Suppressor macrophage treated with lipopolysaccharide for 4 hours (primary cell): ENCODE data around the gene ANKRD30B.
"Not testable (repeated sequence)": the region's sequence is repeated elsewhere in the genome, so short reads cannot be mapped to it uniquely, and the experiment has no call there.

Source experiments
- DNase-seq: peaks from one replicate; pipeline ENCODE4 v3.0.0-alpha.2; 2020

ANKRD30B gene

GRCh38 chr18:14747513-14748474, at the start of gene ANKRD30B:
Gene ANKRD30B (plus strand): TSS chr18:14748172. CDS start chr18:14748420, 248 bp downstream.
- no peak for DNase-seq

GRCh38 chr18:14701286-14702040, 46.5 kb upstream of the ANKRD30B start:
- not testable (repeated sequence) for DNase-seq

GRCh38 chr18:14709761-14710160, 38.2 kb upstream of the ANKRD30B start:
- DNase-seq = not testable (repeated sequence)

DNA sequence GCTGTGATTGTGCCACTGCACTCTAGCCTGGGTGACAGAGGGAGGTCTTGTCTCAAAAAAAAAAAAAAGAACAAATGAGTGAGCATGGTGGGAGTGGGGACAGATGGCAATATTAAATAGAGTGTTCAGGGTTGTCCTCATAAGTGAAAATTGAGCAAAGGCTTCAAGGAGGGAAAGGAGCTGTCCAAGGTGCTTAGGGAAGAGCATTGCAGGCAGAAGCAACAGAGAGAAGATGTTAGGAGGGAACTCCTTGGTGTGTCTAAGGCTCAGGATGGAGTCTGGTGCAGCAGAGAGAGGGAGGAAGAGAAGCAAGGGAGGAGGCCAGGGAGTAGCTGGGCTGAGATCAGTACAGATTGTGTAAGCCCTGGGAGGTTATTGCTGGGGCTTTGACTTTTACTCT, 26.4 kb upstream of the ANKRD30B start:
- DNase-seq = not testable (repeated sequence)

DNA sequence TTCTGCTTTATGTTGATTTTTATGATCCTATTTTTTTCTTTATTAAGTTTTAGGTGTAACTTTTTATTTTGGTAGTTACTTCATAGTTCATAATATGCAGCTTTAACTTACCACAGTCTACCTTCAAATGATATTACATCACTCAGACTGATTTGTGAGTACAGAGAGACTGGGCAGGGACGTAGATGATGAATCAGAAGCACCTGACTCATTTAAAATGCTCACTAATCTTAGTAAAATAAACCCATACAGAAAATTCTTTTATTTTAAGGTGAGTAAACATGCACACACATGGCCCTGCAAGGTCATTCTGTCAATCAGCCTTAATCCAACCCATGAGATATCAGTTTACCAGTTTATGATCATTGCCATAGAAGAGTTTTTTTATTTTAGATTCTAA, 8.9 kb upstream of the ANKRD30B start:
- not testable (repeated sequence) for DNase-seq

- DNase-seq = no peak
These were observed 1.1 kb upstream of the ANKRD30B start for GRCh38 chr18:14746897-14747296.

- DNase-seq = no peak
These were observed 524 bp downstream of the ANKRD30B start for GRCh38 chr18:14748496-14748895.

DNA sequence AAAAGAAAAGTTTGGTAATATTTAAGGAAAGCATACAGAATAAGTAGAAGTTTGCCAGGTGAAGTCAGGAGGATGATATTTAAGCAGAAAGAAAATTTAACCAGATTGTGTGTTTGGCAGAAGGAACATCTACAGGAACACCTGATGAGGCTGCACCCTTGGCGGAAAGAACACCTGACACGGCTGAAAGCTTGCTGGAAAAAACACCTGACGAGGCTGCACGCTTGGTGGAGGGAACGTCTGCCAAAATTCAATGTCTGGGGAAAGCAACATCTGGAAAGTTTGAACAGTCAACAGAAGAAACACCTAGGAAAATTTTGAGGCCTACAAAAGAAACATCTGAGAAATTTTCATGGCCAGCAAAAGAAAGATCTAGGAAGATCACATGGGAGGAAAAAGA, 15.6 kb downstream of the ANKRD30B start:
- not testable (repeated sequence) for DNase-seq

- no peak for DNase-seq
These were observed 19.5 kb downstream of the ANKRD30B start for GRCh38 chr18:14767474-14767873.

GRCh38 chr18:14768241-14768640, 20.3 kb downstream of the ANKRD30B start:
- DNase-seq = no peak

- no peak for DNase-seq
These were observed 21.4 kb downstream of the ANKRD30B start for GRCh38 chr18:14769381-14769780.

- DNase-seq = no peak
These were observed 28.8 kb downstream of the ANKRD30B start for GRCh38 chr18:14776801-14777200.

- no peak for DNase-seq
These were observed 33.7 kb downstream of the ANKRD30B start for GRCh38 chr18:14781671-14782070.

DNA sequence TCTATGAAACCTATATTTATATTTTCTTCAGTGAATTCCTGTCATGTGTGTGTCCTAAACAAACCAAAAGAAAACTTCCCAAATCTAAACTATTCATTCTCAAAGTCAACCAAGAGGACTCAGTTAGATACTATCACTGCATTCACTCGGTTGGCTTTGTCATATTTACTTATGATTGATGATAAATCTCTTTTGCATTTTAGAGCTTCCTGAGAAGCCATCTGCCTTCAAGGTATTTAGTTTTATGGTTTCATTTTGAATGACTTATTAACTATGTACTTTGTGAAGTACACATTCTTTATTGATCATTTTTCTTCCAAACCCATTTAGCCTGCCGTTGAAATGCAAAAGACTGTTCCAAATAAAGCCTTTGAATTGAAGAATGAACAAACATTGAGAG, 36.2 kb downstream of the ANKRD30B start:
- DNase-seq = no peak

DNA sequence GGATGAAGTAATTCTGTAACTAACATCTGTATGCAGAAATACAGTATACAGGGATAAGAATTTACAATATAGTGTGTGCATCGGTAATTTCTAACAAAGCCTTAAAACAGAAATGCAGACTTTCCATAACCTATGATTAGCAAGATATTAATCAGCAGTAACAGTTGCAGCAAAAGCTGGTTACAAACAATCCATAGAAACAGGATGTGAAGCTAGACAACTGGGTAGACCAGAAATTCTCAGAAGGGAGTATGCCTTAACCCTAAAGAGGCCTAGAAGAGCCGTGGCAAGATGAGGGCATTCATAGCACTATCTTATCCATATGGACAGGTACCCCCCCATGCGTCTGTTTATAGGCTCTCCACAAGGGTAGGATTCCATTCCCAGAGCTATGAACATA, 48.9 kb downstream of the ANKRD30B start:
- not testable (repeated sequence) for DNase-seq

DNA sequence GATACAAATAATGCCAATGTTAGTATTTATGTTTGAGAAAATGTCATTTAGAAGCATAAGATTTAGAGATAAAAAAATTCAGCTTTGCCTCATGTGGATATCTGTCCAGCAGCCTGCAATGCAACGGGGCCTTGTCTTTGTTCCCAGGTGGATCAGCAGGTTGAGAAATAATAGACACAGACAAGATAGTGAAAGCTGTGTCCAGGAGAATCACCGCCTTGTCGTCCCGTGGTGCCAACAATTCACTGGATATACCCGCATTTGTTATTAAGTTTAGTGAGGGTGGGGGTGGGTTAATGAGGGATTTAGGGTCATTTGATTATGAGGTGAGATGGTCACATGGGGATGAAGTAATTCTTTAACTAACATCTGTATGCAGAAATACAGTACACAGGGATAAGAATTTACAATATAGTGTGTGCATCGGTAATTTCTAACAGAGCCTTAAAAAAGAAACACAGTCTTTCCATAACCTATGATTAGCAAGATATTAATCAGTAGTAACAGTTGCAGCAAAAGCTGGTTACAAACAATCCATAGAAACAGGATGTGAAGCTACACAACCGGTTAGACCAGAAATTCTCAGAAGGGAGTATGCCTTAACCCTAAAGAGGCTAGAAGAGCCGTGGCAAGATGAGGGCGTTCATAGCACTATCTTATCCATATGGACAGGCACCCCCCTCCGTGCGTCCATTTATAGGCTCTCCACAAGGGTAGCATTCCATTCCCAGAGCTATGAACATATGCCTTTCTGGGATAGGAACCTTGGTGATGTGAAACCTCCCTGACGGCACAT, 50.2 kb downstream of the ANKRD30B start:
- DNase-seq = not testable (repeated sequence)

- not testable (repeated sequence) for DNase-seq
These were observed 63.1 kb downstream of the ANKRD30B start for GRCh38 chr18:14811081-14811480.

DNA sequence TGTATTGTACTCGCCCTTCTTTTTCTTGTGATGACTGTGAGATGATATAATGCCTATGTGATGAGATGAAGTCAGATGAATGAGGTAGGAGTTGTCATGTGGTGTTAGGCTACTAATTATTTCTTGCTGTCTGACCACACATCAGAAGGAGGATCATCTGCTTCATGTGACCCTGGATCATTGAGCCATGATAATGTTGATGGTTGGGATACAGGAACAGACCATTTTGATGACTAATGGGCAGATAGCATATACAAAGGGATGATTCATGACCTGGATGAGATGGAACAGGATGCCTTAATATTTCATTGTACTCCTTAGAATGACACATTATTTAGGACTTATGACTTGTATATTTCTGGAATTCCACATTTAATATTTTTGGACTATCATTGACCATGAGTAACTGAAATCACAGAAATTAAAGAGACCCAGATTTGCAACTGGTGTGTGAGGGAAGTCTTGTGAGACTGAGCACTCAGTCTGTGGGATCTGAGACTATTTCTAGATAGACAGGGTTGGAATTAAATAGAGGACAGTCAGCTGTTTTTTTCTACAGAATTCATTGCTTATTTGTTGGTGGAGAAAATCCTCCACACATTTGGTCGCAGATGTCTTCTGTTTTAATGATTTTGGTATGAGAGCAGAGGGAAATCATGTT, 79.1 kb downstream of the ANKRD30B start:
- DNase-seq = not testable (repeated sequence)

GRCh38 chr18:14841607-14842006, 93.6 kb downstream of the ANKRD30B start:
- DNase-seq = not testable (repeated sequence)

DNA sequence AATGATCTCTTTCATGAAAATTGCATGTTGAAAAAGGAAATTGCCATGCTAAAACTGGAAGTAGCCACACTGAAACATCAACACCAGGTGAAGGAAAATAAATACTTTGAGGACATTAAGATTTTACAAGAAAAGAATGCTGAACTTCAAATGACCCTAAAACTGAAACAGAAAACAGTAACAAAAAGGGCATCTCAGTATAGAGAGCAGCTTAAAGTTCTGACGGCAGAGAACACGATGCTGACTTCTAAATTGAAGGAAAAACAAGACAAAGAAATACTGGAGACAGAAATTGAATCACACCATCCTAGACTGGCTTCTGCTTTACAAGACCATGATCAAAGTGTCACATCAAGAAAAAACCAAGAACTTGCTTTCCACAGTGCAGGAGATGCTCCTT, 103.6 kb downstream of the ANKRD30B start:
- not testable (repeated sequence) for DNase-seq

DNA sequence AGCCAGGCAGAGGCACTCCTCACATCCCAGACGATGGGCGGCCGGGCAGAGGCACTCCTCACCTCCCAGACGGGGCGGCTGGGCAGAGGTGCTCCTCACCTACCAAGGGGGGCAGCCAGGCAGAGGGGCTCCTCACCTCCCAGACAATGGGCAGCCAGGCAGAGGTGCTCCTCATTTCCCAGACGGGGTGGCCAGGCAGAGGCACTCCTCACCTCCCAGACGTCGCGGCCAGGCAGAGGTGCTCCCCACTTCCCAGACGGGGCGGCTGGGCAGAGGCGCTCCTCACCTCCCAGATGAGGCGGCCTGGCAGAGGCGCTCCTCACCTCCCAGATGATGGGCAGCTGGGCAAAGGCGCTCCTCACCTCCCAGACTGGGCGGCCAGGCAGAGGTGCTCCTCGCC, 107.7 kb downstream of the ANKRD30B start:
- DNase-seq = not testable (repeated sequence)

DNA sequence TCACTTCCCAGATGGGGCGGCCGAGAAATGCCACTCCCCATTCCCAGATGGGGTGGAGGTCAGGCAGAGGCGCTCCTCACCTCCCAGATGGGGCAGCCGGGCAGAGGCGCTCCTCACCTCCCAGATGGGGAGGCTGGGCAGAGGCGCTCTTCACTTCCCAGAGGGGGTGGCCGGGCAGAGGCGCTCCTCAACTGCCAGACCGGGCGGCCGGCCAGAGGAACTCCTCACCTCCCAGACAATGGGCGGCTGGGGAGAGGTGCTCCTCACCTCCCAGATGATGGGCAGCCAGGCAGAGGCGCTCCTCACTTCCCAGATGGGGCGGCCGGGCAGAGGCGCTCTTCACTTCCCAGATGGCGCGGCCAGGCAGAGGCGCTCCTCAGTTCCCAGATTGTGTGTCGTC, 108.3 kb downstream of the ANKRD30B start:
- not testable (repeated sequence) for DNase-seq
